Right ventricle myocardium superior (tissue), 1 donor: ENCODE data around the gene TGFB2. TPM values are rescaled to one million over a fixed set of nuclear protein-coding genes. Genes with fewer than 3 reads are reported as not detected.
A peak's percentile ranks its signal among the peaks of the same experiment; 100 is the strongest.

Experiments
- ATAC-seq: fragments of 200-7000 bp; cut with Tn5 transposase; one replicate; pipeline ENCODE4 v1.9.1; 2020; ENCODE audit warnings: mild to moderate bottlenecking; ENCODE audit not compliant: poor library complexity
- DNase-seq: peaks from one replicate; pipeline ENCODE4 v3.0.0-alpha.2; 2020
- intact Hi-C: fragments of 100-400 bp; cut with DNase I; formaldehyde crosslinking; loops from one replicate; pipeline ENCODE4 v1.11.2; 2022
- total RNA-seq: library from RNA; stranded (reverse); fragmentation: NEBNext Ultra II Directional; extraction: Animal tissue kit (Norgen Biotek cat#: 25700); gene quantifications from one replicate; pipeline ENCODE4 v1.2.1, GENCODE V29; 2021
- donor health status: DM: no; HTN: yes; CAD: no; lungs with severe emphysema.

Gene TGFB2
- total RNA-seq, 1 donor from 2014 or later: 1.5 TPM

- ATAC-seq: no peak
- intact Hi-C loops: no loop called here
Measured at GRCh38 chr1:218324226-218324580, 20.9 kb upstream of the TGFB2 start.

GRCh38 chr1:218328769-218329168 lies 16.4 kb upstream of the TGFB2 start:
- intact Hi-C loops: no loop called here
- DNase-seq (no peak), ATAC-seq (no peak)

More at GRCh38 chr1:218324226-218324580, 20.9 kb upstream of the TGFB2 start:
- peak; percentile 36 for DNase-seq

GRCh38 chr1:218330043-218330623 lies 15.0 kb upstream of the TGFB2 start:
- intact Hi-C loops: loop anchor here (10.0 kb wide), 2 partner anchors 1235 to 1485 kb away; no protein-coding TSS in a partner anchor
- no peak for DNase-seq
- ATAC-seq: peak; percentile 67

- ATAC-seq (no peak), DNase-seq (no peak)
- intact Hi-C loops: loop anchor here (10.0 kb wide), 2 partner anchors 1232 to 1482 kb away; no protein-coding TSS in a partner anchor
Measured at GRCh38 chr1:218332416-218332815, 12.7 kb upstream of the TGFB2 start.

- intact Hi-C loops: loop anchor here (10.0 kb wide), 2 partner anchors 1228 to 1478 kb away; no protein-coding TSS in a partner anchor
- ATAC-seq (no peak), DNase-seq (no peak)
Measured at GRCh38 chr1:218336328-218336727, 8.8 kb upstream of the TGFB2 start.

- intact Hi-C loops: loop anchor here (10.0 kb wide), 2 partner anchors 1225 to 1475 kb away; no protein-coding TSS in a partner anchor
- no peak for ATAC-seq
- DNase-seq: no peak
Measured at GRCh38 chr1:218339267-218339831, 5.8 kb upstream of the TGFB2 start.

GRCh38 chr1:218341325-218341724 lies 3.8 kb upstream of the TGFB2 start:
- DNase-seq: no peak
- ATAC-seq: no peak
- intact Hi-C loops: no loop called here

GRCh38 chr1:218342091-218342490 lies 3.0 kb upstream of the TGFB2 start:
- intact Hi-C loops: no loop called here
- DNase-seq: no peak
- ATAC-seq: no peak

GRCh38 chr1:218345673-218346390 lies 696 bp downstream of the TGFB2 start:
- peak; percentile 85 for ATAC-seq
- intact Hi-C loops: no loop called here
- peak; percentile 82 for DNase-seq

- peak; percentile 15 for ATAC-seq
- intact Hi-C loops: no loop called here
- DNase-seq: peak; percentile 52
Measured at GRCh38 chr1:218346391-218347204, 1.5 kb downstream of the TGFB2 start.

- ATAC-seq (no peak), DNase-seq (no peak)
- intact Hi-C loops: no loop called here
Measured at GRCh38 chr1:218347336-218347722, 2.2 kb downstream of the TGFB2 start.

GRCh38 chr1:218347723-218348627 lies 2.8 kb downstream of the TGFB2 start:
- intact Hi-C loops: no loop called here
- ATAC-seq: no peak
- DNase-seq: no peak

GRCh38 chr1:218348628-218349071 lies 3.5 kb downstream of the TGFB2 start:
- ATAC-seq (no peak), DNase-seq (no peak)
- intact Hi-C loops: no loop called here

- DNase-seq (no peak), ATAC-seq (no peak)
- intact Hi-C loops: no loop called here
Measured at GRCh38 chr1:218349348-218350034, 4.4 kb downstream of the TGFB2 start.

GRCh38 chr1:218350035-218350525 lies 4.9 kb downstream of the TGFB2 start:
- no peak for ATAC-seq
- DNase-seq: no peak
- intact Hi-C loops: no loop called here

GRCh38 chr1:218350801-218351266 lies 5.7 kb downstream of the TGFB2 start:
- intact Hi-C loops: no loop called here
- no peak for DNase-seq
- ATAC-seq: no peak

- DNase-seq (no peak), ATAC-seq (peak; percentile 49)
- intact Hi-C loops: no loop called here
Measured at GRCh38 chr1:218351391-218352074, 6.4 kb downstream of the TGFB2 start.
